GM19239 (cell line): ENCODE results near the gene OR6M1.

Source experiments
- DNase-seq: peaks from one replicate; pipeline ENCODE4 v3.0.0; 2011; ENCODE audit warnings: low spot score; ENCODE audit not compliant: insufficient read length
- FAIRE-seq: peaks from 2 replicates; lab custom pipeline; 2011; peaks lifted over from hg19 to GRCh38; lab: Jason Lieb, UNC

OR6M1 gene, protein sequence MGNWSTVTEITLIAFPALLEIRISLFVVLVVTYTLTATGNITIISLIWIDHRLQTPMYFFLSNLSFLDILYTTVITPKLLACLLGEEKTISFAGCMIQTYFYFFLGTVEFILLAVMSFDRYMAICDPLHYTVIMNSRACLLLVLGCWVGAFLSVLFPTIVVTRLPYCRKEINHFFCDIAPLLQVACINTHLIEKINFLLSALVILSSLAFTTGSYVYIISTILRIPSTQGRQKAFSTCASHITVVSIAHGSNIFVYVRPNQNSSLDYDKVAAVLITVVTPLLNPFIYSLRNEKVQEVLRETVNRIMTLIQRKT

DNA sequence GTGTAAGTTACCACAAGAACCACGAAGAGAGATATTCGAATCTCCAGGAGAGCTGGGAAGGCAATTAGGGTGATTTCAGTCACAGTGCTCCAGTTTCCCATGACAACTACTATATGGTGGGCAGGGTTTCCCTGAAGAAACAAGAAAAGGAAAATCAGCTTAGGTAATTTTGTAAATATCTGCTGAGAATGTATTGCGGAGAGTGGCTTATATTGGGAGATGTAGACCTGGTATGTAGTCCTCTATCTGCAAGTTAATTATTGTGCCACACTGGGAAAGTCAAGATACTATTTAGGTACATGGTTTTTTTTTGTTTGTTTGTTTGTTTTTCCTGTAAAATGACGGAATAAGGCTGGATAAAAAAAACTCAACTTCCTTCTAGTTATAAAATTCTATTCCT is at the start of gene OR6M1:
TSS of gene OR6M1 (minus strand) at position 101 of the 400 bp plus-strand sequence. CDS start at position 101, 0 bp downstream.
- no peak for FAIRE-seq
- no peak for DNase-seq

- DNase-seq (no peak), FAIRE-seq (no peak)
Observed at GRCh38 chr11:123853038-123853437, 46.9 kb upstream of the OR6M1 start.

DNA sequence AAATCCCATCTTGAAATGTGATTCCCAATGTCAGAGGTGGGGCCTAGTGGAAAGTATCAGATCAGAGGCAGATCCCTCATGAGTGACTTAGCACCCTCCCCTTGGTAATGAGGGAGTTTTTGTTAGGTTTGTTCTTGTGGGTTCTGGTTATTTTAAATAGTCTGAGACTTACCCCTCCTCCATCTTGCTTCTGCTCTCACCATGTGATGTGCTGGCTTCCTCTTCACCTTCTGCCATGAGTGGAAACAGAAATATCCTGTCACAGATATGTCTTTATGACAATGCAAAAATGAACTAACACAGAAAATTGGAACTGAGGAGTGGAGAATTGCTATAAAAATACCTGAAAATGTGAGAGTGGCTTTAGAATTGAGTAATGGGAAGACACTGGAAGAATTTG is 46.2 kb upstream of the OR6M1 start:
- FAIRE-seq (no peak), DNase-seq (no peak)

DNA sequence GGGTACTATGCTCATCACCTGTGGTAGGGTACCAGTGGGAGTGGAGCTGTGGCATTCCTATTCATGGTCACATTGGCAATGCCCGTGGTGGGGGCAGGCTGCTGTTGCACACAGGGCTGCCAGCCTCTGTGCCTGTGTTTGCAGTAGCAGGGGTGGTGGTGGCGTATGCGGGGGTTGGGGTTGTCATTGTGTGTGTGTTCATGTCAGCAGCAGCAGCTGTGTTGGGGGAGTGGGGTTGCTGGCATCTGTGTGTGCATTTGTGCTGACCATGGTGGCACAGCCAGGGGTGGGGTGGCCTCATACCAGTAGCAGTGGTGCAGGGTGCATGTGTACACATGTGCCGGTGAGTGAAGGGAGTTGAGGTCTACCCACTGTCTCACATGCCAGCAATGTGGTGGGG is 45.0 kb upstream of the OR6M1 start:
- no peak for FAIRE-seq

GRCh38 chr11:123841174-123841573 is 35.0 kb upstream of the OR6M1 start:
- FAIRE-seq (no peak), DNase-seq (no peak)

More for the DNA sequence above, 45.0 kb upstream of the OR6M1 start:
- DNase-seq, result no peak

DNA sequence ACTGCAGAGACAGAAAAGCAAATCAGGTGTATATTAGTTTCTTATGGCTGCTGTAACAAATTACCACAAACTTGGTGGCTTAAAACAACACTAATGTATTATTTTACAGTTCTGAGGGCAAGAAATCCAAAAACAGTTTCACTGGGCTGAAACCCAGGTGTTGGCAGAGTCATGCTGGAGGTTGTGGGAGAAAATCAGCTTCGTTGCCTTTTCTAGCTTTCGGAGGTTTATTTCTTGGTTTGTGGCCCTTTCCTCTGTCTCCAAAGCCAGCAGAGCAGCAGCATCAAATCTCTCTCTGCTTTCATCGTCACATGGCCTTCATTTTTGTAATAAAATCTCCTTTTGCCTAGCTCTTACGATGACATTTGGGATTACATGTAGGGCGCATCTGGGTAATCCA is 33.0 kb upstream of the OR6M1 start:
- FAIRE-seq (no peak), DNase-seq (no peak)

GRCh38 chr11:123838659-123839058 is 32.5 kb upstream of the OR6M1 start:
- DNase-seq, result no peak
- FAIRE-seq, result no peak

DNA sequence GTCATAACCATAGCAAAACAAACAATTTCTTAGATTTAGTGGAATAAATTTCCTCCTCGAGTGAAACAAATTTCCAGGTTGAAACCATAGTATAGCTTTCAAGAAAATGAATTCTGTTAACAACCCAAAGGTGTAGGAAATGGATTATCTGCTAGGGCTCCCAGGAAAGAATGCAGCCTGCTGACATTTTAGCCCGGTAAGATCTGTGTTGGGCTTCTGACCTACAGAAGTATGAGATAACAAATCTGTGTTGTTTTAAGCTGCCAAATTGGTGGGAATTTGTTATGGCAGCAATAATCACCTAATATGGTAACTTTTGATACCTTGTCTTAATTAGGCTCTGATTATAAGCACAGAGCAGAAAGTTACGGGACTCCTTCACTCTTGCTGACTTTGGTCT is 32.0 kb upstream of the OR6M1 start:
- FAIRE-seq (no peak), DNase-seq (no peak)

DNA sequence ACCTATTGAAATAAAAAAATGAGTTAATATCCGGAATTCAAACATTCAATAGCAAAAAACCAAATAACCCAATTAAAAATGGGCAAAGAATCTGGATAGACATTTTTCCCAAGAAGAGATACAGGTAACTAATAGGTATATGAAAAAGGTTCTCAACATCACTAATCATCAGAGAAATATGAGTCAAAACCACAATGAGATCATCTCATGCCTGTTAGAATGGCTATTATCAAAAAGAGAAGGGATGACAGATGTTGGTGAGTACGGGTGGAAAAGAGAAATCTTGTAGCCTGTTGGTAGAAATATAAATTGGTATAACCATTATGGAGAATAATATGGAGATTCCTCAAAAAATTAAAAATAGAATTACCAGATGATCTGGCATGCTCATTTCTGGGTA is 26.9 kb upstream of the OR6M1 start:
- DNase-seq (no peak), FAIRE-seq (no peak)

GRCh38 chr11:123829745-123830144 is 23.6 kb upstream of the OR6M1 start:
- DNase-seq (no peak), FAIRE-seq (no peak)

DNA sequence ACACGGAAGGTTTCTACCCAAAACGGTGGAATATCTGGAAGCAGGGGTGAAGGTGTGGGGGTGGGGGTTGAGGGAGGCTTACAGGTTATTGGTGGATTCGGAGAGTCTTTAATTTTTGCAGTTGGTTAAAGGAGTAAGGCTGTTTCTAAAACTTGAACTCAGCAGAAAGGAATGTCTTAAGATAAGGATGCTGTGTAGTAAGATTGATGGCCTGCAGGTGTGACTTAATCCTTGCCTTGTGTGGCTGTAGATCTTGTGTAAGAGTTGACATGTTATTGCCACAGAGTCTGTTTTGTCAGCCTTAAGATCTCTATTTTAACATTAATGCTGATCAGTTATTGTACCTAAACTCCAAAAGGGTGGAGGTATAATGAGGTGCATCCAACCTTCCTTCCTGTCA is 16.4 kb upstream of the OR6M1 start:
- no peak for FAIRE-seq
- no peak for DNase-seq

GRCh38 chr11:123822032-123822431 is 15.9 kb upstream of the OR6M1 start:
- FAIRE-seq (no peak), DNase-seq (no peak)

DNA sequence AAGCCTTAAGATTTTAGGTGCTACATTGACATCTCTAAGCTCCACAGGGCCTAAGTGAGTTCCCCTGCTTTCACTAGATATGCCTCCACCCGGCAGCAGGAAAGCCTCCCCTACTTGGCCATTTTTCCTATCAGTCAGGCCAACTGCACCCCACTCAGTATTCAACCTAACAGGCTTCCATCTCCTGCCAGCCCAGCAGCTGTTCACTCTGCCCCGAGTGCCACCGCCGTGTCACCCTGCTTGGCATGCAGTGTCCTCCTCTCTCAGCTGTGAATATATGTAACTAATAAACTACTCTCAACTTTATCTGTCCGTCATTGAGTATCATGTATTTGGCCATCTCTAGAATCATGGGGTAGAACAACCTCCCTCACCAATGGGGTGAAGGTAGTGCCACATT is 9.0 kb upstream of the OR6M1 start:
- DNase-seq (no peak), FAIRE-seq (no peak)

- FAIRE-seq, result no peak
- no peak for DNase-seq
Observed at GRCh38 chr11:123801765-123802164, 4.4 kb downstream of the OR6M1 start.

- DNase-seq (no peak), FAIRE-seq (no peak)
Observed at GRCh38 chr11:123800036-123800435, 6.1 kb downstream of the OR6M1 start.

GRCh38 chr11:123799438-123799837 is 6.7 kb downstream of the OR6M1 start:
- FAIRE-seq, result no peak
- no peak for DNase-seq

DNA sequence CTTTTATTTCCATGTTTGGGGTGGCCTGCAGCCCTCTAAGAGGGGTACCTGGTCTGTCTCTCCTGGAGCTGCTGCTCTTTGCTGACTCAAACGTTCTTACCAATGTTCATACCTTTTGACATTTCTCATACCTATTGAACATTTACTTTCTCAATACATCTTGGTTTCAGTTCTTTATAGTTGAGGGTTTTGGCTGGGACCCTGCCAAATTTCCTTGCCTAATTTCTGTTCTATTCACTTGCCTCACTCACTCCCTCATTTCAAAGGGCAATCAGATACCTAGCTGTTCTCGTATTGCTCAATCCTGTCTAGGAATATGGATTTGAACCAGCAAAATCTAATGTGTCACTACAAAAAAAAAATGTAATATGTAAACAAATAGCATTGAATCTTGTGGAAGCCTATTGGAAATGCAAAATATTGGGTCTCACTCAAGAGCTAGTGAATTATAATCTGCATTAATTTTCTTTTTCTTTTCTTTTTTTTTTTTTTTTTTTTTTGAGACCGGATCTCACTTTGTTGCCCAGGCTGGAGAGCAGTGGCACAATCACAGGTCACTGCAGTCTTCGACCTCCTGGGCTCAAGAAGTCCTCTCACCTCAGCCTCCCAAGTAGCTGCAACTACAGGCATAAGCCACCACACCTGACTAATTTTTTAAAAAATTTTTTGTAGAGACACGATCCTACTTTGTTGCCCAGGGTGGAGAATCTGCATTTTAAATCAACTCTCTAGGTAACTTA is 7.5 kb downstream of the OR6M1 start:
- FAIRE-seq, result no peak
- no peak for DNase-seq

- no peak for FAIRE-seq
- no peak for DNase-seq
Observed at GRCh38 chr11:123798079-123798478, 8.1 kb downstream of the OR6M1 start.

DNA sequence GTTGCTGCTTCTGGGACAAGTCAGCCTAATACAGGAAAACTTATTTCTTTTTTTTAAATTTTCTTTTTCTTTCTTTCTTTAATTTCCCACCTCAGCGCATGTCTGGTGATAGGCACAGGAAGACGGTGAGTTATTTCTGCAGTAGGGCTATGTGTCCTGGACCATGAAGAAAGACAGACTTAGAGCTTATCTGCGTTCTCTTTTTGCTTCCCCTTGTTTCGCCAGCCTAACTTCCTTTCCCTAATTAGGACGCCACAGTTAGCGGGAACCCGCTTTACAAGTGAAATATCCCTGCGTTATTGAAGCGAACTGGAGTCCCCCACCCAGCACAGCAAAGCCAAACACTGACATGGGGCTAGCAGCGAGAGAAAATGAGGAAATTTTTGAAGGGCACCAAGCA is 8.6 kb downstream of the OR6M1 start:
- no peak for DNase-seq
- no peak for FAIRE-seq

GRCh38 chr11:123797114-123797513 is 9.0 kb downstream of the OR6M1 start:
- FAIRE-seq (no peak), DNase-seq (no peak)

DNA sequence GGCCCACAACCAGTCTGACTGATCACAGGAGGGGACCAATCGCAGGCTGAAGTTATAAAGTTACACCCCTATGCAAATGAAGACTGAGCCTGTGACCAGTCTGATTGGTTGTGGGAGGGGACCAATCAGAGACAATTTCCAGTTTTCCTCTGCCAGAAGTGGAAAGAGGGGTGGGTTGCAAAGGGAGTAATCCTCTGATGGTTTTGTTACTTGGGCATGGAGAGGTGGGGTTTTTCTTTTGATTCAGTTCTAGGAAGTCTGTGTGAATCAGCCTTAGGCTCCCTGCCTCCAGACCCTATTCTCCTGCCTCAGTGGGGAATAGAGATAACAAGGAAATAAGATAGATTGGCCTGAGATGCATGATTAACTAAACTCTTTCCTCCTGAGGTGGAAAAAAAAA is 9.9 kb downstream of the OR6M1 start:
- DNase-seq (no peak), FAIRE-seq (no peak)

DNA sequence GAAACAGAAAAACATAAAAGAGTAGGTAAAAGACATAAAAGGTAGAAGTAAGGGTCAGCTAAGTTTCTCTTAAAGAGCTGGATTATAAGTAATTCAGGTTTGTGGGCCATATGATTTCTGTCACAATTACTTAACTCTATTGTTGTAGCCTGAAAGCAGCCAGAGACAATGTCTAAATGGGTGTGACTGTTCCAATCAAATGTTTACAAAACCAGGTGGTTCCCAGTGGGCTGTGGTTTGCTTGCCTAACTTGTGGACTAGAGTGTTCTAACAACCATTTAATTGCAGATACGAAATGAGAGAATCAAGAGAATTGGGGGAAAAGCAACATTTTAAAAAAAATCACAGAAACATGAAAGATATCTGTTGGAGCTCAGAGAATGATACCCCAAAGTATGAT is 22.6 kb downstream of the OR6M1 start:
- no peak for FAIRE-seq
- DNase-seq, result no peak
